Ovary (tissue), 9 donors: ENCODE measurements around the gene DPEP2. TPM values are rescaled to one million over a fixed set of nuclear protein-coding genes. Genes with fewer than 3 reads are reported as not detected.

Source experiments
- DNase-seq, 5 donors: peaks; one replicate each; pipeline ENCODE4 v3.0.0-alpha.2; 2019 to 2020
- H3K27ac ChIP-seq, 2 donors: fragments of 200-600 bp; one replicate each; pipeline versions ENCODE4 v1.5.1 to v1.8.0; 2019 to 2022
- H3K27me3 ChIP-seq: fragments of 200-600 bp; one replicate; pipeline ENCODE4 v1.8.0; 2022
- H3K36me3 ChIP-seq: fragments of 200-600 bp; sonication (generic); one replicate; pipeline ENCODE4 v1.5.1; 2019
- H3K4me1 ChIP-seq: one replicate; pipeline ENCODE4 v1.8.1; 2013; ENCODE audit warnings: mild to moderate bottlenecking, moderate library complexity; ENCODE audit not compliant: insufficient read depth
- H3K4me3 ChIP-seq: fragments of 200-600 bp; sonication (generic); one replicate; pipeline ENCODE4 v1.5.1; 2017
- H3K9me3 ChIP-seq, 2 donors: fragments of 200-600 bp in 1 of 2; sonication (generic) in 1 of 2; one replicate each; pipeline versions ENCODE4 v1.5.1 to v1.8.1; 2013 to 2019; ENCODE audit warnings: mild to moderate bottlenecking in 1 of 2, moderate library complexity in 1 of 2
- EP300 ChIP-seq: sonication (generic); formaldehyde crosslinking; IDR thresholded peaks from one replicate; pipeline ENCODE4 v1.6.1; 2017; ENCODE audit warnings: antibody characterized with exemption
- POLR2A ChIP-seq: fragments of 450-650 bp; IDR thresholded peaks from one replicate; pipeline ENCODE4 v1.6.1; 2017; ENCODE audit warnings: antibody characterized with exemption, mild to moderate bottlenecking, moderate library complexity
- WGBS, 3 donors: extraction: QIAGEN DNeasy Blood & Tissue Kit in 1 of 3; methylation state at CpG; one replicate each; pipeline versions ENCODE4 v1.1.5 to v1.1.7; 2013 to 2017; 5-methylcytosine and 5-hydroxymethylcytosine counted together
- intact Hi-C, 4 donors: fragments of 100-400 bp; cut with DNase I; formaldehyde crosslinking; loops; one replicate each; pipeline versions ENCODE4 v1.11.0 to v1.15.1; 2022 to 2023
- polyA plus RNA-seq, 2 donors: library from polyadenylated mRNA; stranded (reverse); fragments of 200-250 nt in 1 of 2; fragments of 350-450 nt in 1 of 2; fragmentation: Illumina TruSeq in 1 of 2; extraction: RNeasy Lipid Tissue Mini Kit (QIAGEN cat#74804) in 1 of 2; gene quantifications; one replicate each; pipeline ENCODE4 v1.2.3, GENCODE V29; 2013 to 2014
- total RNA-seq, 7 donors: library from RNA; depleted of rRNA in 2 of 7; stranded (reverse); fragments of >200 nt in 2 of 7; fragmentation: NEBNext Ultra II Directional in 3 of 7; extraction: Animal tissue kit (Norgen Biotek cat#: 25700) in 3 of 7; gene quantifications; one replicate each; pipeline versions ENCODE4 v1.1.0 to v1.2.4, GENCODE V29; 2016 to 2023
- TF ChIP-seq, protein P1 (sequence below), 3 donors: fragments of 450-650 bp in 2 of 3; fragments of 200-600 bp in 1 of 3; IDR thresholded peaks; one replicate each; pipeline versions ENCODE4 v1.5.1 to v1.8.0; 2016 to 2022; ENCODE audit warnings: antibody characterized with exemption in 3 of 3, mild to moderate bottlenecking in 1 of 3
- donor health status: DM: no; HTN: no; CAD: no; lungs with moderate emphysema.
- donor health status: DM: no; HTN: no; CAD: no.
- donor health status: Bipolar disorder and iron deficiency.
- donor health status: DM: yes; HTN: yes; CAD: no.
- donor health status: DM: no; HTN: no; CAD: no.
- donor health status: DM: yes; HTN: yes; CAD: no.

Gene DPEP2
- total and polyA plus RNA-seq, 9 donors: 0.33 to 3.1 (median 0.99) TPM; not detected in 2

DNA sequence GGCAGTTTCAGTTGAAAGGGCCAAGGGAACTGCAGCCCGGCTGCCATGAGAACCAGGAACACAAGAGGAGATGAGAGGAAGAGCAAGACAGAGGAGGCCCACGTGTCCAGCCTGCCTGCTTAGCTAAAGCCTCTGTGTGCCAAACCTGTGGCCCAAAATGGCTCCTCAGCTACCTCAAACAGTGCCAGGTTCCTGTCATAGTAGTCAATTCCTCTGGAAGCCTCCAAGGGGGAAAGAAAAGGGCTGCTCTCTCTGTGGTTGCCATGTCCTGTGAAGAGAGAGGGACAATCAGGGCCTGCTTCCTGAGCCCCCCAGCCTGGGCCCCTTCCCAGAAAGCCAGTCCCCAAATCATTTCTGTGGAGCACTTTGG, 36.0 kb downstream of the DPEP2 start:
- Histone ChIP-seq H3K36me3 (no peaks in the 10 kb centered on the region), H3K4me3 (no peak overlapping the region)
- WGBS, 3 donors: 72 to 90% (median 79%) methylated on average over 2 of the region's 2 CpGs

DNA sequence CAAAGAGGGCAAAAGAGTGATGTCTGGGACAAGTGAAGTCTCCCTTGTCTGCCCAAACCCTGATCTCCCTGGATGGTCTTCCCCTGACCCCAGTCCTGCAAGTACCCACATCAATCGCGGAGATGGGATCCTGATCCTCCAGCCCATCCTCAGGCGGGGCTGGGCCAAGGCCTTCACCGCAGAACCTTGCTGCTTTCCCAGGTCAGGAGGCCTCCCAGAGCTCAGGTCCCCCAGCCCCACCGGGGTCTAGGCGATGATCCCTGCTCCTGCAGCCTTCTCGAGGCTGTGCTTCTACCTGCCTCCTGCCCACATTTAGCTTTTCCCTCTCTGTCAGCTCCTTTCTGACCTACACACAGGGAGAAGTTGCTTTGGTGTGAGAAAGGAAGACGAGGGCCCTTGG, 37.1 kb downstream of the DPEP2 start:
- TF ChIP-seq, protein P1, sequence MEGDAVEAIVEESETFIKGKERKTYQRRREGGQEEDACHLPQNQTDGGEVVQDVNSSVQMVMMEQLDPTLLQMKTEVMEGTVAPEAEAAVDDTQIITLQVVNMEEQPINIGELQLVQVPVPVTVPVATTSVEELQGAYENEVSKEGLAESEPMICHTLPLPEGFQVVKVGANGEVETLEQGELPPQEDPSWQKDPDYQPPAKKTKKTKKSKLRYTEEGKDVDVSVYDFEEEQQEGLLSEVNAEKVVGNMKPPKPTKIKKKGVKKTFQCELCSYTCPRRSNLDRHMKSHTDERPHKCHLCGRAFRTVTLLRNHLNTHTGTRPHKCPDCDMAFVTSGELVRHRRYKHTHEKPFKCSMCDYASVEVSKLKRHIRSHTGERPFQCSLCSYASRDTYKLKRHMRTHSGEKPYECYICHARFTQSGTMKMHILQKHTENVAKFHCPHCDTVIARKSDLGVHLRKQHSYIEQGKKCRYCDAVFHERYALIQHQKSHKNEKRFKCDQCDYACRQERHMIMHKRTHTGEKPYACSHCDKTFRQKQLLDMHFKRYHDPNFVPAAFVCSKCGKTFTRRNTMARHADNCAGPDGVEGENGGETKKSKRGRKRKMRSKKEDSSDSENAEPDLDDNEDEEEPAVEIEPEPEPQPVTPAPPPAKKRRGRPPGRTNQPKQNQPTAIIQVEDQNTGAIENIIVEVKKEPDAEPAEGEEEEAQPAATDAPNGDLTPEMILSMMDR (IDR thresholded peaks at IDR 0.05): no peak
- no peak for TF ChIP-seq EP300
- no peak for TF ChIP-seq POLR2A
- Histone ChIP-seq H3K27me3 (no peaks in the 10 kb centered on the region), H3K4me3 (no peak overlapping the region), H3K4me1 (peaks cover 18% of the 10 kb centered on the region), H3K36me3 (no peaks in the 10 kb centered on the region), H3K9me3 (no peaks in the 10 kb centered on the region), H3K27ac (no peak overlapping the region)
- DNase-seq: no peak
- WGBS, 3 donors: 92 to 96% (median 92%) methylated on average over 8 of the region's 8 CpGs
- intact Hi-C loops: no loop called here

More for the DNA sequence above, 36.0 kb downstream of the DPEP2 start:
- no peak for TF ChIP-seq POLR2A
- TF ChIP-seq, protein P1 (IDR thresholded peaks at IDR 0.05): no peak
- TF ChIP-seq EP300: no peak
- Histone ChIP-seq H3K27ac (no peak overlapping the region), H3K9me3 (no peaks in the 10 kb centered on the region), H3K4me1 (peaks cover 20% of the 10 kb centered on the region), H3K27me3 (no peaks in the 10 kb centered on the region)
- intact Hi-C loops: no loop called here
- DNase-seq: no peak

DNA sequence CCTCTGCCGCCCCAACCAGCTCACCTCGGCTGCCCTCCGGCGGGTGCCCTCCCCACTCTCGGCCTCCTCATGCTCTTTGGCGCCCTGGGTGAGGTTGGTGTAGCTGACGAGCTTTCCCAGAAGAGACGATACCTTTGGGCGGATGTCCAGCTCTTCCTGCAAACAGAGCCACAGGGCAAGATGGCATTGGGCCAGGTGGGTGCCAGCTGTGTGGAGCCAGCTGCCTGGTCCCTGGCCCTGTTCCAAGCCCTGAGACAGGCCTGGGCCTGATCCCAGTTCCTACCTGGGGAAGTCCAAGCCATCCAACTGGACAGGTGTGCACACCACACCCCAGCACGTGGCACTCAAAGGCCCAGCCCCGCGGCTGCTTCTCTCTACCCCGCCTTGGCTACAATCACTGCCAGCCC, 37.7 kb downstream of the DPEP2 start:
- 89 to 91% (median 89%) methylated on average over 13 of the region's 13 CpGs for WGBS, 3 donors
- Histone ChIP-seq H3K4me1 (peaks cover 13% of the 10 kb centered on the region), H3K36me3 (no peaks in the 10 kb centered on the region), H3K9me3 (no peaks in the 10 kb centered on the region), H3K4me3 (no peak overlapping the region), H3K27ac (no peak overlapping the region), H3K27me3 (no peaks in the 10 kb centered on the region)
- intact Hi-C loops: no loop called here
- no peak for TF ChIP-seq POLR2A
- TF ChIP-seq, protein P1 (IDR thresholded peaks at IDR 0.05): no peak
- TF ChIP-seq EP300: no peak
- peak in 1 of 5 donors; percentile 57 for DNase-seq

DNA sequence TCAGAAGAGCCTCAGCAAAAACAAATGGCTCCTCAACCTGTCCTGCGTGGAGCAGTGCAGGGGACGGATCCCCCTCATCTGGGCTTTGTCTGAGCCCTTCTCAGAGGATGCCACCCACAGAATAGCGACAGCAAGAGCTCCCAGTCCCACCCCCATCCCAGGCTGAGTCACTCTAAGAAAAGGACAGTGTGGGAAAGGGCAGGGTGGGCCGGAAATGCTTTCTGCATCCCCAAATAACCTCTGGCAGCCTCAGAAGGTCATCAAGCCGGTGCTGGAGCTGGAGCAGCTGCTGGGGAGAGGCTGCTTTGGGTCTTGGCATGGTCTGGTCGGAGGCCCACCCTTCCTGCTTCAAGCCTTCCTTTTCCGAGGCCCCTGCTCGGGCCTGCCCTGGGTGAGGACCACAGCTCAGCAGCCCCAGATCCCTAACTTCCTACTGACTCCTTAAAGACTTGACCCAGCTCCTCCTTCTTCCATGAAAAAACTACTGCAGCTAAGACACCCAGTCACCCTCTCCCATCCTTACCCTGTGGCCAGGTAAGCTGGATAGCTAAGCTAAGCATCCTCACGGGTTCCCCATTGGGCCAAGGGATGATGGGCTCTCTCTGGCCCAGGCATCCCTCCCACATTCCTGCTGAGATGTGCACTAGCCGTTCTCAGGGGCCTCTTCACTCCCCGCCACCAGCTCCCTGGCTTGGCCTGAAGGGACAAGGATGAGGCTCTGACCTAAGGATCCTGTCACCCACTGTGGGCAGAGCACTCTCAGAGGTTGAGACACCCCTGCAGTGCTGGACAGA, 39.6 kb downstream of the DPEP2 start:
- no peaks in the 10 kb centered on the region for H3K36me3 ChIP-seq
- 17 to 34% (median 27%) methylated on average over 11 of the region's 11 CpGs for WGBS, 3 donors
- intact Hi-C loops: no loop called here
- no peaks in the 10 kb centered on the region for H3K9me3 ChIP-seq
- DNase-seq: peak in 4 of 5 donors; percentile 43 to 71 (median 63)
- no peak overlapping the region for H3K4me3 ChIP-seq
- no peaks in the 10 kb centered on the region for H3K27me3 ChIP-seq
- TF ChIP-seq POLR2A (no peak), EP300 (no peak)
- TF ChIP-seq, protein P1 (IDR thresholded peaks at IDR 0.05): no peak
- no peak overlapping the region for H3K27ac ChIP-seq
- peaks cover 9% of the 10 kb centered on the region for H3K4me1 ChIP-seq
